ENCODE results near the gene ZNF225. TPM values are rescaled to one million over a fixed set of nuclear protein-coding genes. Genes with fewer than 3 reads are reported as not detected.

ZNF225 gene
- total RNA-seq, 1 experiment from 2014 or later = 3.5 TPM

DNA sequence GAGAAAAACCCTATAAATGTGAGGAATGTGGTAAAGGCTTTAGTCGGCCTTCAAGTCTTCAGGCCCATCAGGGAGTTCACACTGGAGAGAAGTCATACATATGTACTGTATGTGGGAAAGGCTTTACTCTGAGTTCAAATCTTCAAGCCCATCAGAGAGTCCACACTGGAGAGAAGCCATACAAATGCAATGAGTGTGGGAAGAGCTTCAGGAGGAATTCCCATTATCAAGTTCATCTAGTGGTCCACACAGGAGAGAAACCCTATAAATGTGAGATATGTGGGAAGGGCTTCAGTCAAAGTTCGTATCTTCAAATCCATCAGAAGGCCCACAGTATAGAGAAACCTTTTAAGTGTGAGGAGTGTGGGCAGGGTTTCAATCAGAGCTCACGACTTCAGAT, 63.4 kb downstream of the ZNF225 start:
- ChIA-PET POLR2A (no interaction called here), CTCF (no interaction called here)
- no peak overlapping the region for H3K27ac ChIP-seq (ENCODE audit: low read length)
- DNase-seq (ENCODE audit: low read depth, low spot score) (no peak), ATAC-seq (no peak)
- in situ Hi-C loops (cut with HindIII; ENCODE audit: low pct_unique_long_range_greater_than_20kb, low sequenced_read_pairs) (no loop called here), intact Hi-C loops (cut with micrococcal nuclease; ENCODE audit: unreplicated experiment) (no loop called here)
- H3K9me3 ChIP-seq (ENCODE audit: control insufficient read depth, insufficient read depth, low read depth, low read length) = peaks cover 42% of the 10 kb centered on the region
- no peaks in the 10 kb centered on the region for H3K27me3 ChIP-seq (ENCODE audit: control insufficient read depth, insufficient read depth, low read length)
- no TSS peak for BruUV-seq (replicated peaks)
- peaks cover 30% of the 10 kb centered on the region for H3K36me3 ChIP-seq (ENCODE audit: control insufficient read depth, insufficient read depth, low read length)
- TF ChIP-seq TCF7L2 (IDR thresholded peaks at IDR 0.05; ENCODE audit: low read depth, low read length) (no peak), POLR2AphosphoS5 (IDR thresholded peaks at IDR 0.05; ENCODE audit: low read depth, low read length) (no peak), SIN3A (IDR thresholded peaks at IDR 0.05; ENCODE audit: borderline replicate concordance, insufficient read depth, low read depth, low read length) (no peak)
- TF ChIP-seq, protein P1, sequence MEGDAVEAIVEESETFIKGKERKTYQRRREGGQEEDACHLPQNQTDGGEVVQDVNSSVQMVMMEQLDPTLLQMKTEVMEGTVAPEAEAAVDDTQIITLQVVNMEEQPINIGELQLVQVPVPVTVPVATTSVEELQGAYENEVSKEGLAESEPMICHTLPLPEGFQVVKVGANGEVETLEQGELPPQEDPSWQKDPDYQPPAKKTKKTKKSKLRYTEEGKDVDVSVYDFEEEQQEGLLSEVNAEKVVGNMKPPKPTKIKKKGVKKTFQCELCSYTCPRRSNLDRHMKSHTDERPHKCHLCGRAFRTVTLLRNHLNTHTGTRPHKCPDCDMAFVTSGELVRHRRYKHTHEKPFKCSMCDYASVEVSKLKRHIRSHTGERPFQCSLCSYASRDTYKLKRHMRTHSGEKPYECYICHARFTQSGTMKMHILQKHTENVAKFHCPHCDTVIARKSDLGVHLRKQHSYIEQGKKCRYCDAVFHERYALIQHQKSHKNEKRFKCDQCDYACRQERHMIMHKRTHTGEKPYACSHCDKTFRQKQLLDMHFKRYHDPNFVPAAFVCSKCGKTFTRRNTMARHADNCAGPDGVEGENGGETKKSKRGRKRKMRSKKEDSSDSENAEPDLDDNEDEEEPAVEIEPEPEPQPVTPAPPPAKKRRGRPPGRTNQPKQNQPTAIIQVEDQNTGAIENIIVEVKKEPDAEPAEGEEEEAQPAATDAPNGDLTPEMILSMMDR (IDR thresholded peaks at IDR 0.05) = no peak
- TF ChIP-seq, protein P2, sequence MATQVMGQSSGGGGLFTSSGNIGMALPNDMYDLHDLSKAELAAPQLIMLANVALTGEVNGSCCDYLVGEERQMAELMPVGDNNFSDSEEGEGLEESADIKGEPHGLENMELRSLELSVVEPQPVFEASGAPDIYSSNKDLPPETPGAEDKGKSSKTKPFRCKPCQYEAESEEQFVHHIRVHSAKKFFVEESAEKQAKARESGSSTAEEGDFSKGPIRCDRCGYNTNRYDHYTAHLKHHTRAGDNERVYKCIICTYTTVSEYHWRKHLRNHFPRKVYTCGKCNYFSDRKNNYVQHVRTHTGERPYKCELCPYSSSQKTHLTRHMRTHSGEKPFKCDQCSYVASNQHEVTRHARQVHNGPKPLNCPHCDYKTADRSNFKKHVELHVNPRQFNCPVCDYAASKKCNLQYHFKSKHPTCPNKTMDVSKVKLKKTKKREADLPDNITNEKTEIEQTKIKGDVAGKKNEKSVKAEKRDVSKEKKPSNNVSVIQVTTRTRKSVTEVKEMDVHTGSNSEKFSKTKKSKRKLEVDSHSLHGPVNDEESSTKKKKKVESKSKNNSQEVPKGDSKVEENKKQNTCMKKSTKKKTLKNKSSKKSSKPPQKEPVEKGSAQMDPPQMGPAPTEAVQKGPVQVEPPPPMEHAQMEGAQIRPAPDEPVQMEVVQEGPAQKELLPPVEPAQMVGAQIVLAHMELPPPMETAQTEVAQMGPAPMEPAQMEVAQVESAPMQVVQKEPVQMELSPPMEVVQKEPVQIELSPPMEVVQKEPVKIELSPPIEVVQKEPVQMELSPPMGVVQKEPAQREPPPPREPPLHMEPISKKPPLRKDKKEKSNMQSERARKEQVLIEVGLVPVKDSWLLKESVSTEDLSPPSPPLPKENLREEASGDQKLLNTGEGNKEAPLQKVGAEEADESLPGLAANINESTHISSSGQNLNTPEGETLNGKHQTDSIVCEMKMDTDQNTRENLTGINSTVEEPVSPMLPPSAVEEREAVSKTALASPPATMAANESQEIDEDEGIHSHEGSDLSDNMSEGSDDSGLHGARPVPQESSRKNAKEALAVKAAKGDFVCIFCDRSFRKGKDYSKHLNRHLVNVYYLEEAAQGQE (IDR thresholded peaks at IDR 0.05; ENCODE audit: insufficient read depth in 1 of 2, low read depth in 2 of 2, low read length in 1 of 2) = no peak
- H3K4me1 ChIP-seq (ENCODE audit: control insufficient read depth, insufficient read depth, low read length) = no peaks in the 10 kb centered on the region
- no peak overlapping the region for H3K4me3 ChIP-seq (ENCODE audit: low read depth in 2 of 2, low read length in 2 of 2)

DNA sequence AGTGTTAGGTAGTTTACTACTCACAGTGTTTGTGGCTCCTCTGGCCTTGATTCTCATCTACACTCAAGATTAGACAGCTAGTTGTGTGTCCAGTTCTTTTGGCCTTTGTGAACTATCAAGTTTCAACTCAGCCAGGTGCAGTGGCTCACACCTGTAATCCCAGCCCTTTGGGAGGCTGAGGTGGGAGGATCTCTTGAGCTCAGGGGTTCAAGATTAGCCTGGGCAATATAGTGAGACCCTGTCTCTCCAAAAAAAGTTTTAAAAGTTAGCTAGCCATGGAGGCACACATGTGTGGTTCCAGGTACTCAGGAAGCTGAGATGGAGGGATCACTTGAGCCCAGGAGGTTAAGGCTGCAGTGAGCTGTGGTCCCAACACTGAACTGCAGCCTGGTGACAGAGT, 67.8 kb downstream of the ZNF225 start:
- Histone ChIP-seq H3K27ac (ENCODE audit: low read length) (no peak overlapping the region), H3K4me1 (ENCODE audit: control insufficient read depth, insufficient read depth, low read length) (no peaks in the 10 kb centered on the region), H3K4me3 (ENCODE audit: low read depth in 2 of 2, low read length in 2 of 2) (no peak overlapping the region), H3K36me3 (ENCODE audit: control insufficient read depth, insufficient read depth, low read length) (peaks cover 1% of the 10 kb centered on the region; the same call in 1 of the 2 replicates), H3K27me3 (ENCODE audit: control insufficient read depth, insufficient read depth, low read length) (no peaks in the 10 kb centered on the region), H3K9me3 (ENCODE audit: control insufficient read depth, insufficient read depth, low read depth, low read length) (peaks cover 15% of the 10 kb centered on the region)
- ATAC-seq (no peak), DNase-seq (ENCODE audit: low read depth, low spot score) (no peak)
- in situ Hi-C loops (cut with HindIII; ENCODE audit: low pct_unique_long_range_greater_than_20kb, low sequenced_read_pairs) (no loop called here), intact Hi-C loops (cut with micrococcal nuclease; ENCODE audit: unreplicated experiment) (no loop called here)
- ChIA-PET CTCF (no interaction called here), POLR2A (no interaction called here)
- TF ChIP-seq POLR2AphosphoS5 (IDR thresholded peaks at IDR 0.05; ENCODE audit: low read depth, low read length) = no peak
- TF ChIP-seq SIN3A (IDR thresholded peaks at IDR 0.05; ENCODE audit: borderline replicate concordance, insufficient read depth, low read depth, low read length) = no peak
- TF ChIP-seq, protein P2 (IDR thresholded peaks at IDR 0.05; ENCODE audit: insufficient read depth in 1 of 2, low read depth in 2 of 2, low read length in 1 of 2) = no peak
- TF ChIP-seq TCF7L2 (IDR thresholded peaks at IDR 0.05; ENCODE audit: low read depth, low read length) = no peak
- TF ChIP-seq, protein P1 (IDR thresholded peaks at IDR 0.05) = no peak
- BruUV-seq (replicated peaks) = no TSS peak

Measured in Panc1 (cell line).